Trophoblast cell (in vitro differentiated cells and primary cell): ENCODE data around the gene DLG2.

Source experiments
- DNase-seq, 2 donors: peaks; one replicate each; pipeline ENCODE4 v3.0.0-alpha.2; 2016
- H2AFZ ChIP-seq: 2 replicates; pipeline ENCODE4 v1.6.1; 2013; ENCODE audit warnings: low read length, moderate library complexity, mild to moderate bottlenecking; ENCODE audit not compliant: insufficient read depth, poor library complexity
- H2AK5ac ChIP-seq: 2 replicates; pipeline ENCODE4 v1.6.1; 2013; ENCODE audit warnings: mild to moderate bottlenecking, low read length
- H2BK120ac ChIP-seq: 2 replicates; pipeline ENCODE4 v1.6.1; 2013; ENCODE audit warnings: low read length, mild to moderate bottlenecking, moderate library complexity; ENCODE audit not compliant: insufficient read depth, poor library complexity
- H2BK12ac ChIP-seq: 2 replicates; pipeline ENCODE4 v1.6.1; 2013; ENCODE audit warnings: mild to moderate bottlenecking, low read length, moderate library complexity
- H2BK5ac ChIP-seq: 2 replicates; pipeline ENCODE4 v1.6.1; 2013; ENCODE audit warnings: low read length, low read depth, moderate library complexity, mild to moderate bottlenecking; ENCODE audit not compliant: poor library complexity
- H3K14ac ChIP-seq: 2 replicates; pipeline ENCODE4 v1.6.1; 2013; ENCODE audit warnings: mild to moderate bottlenecking, low read length
- H3K18ac ChIP-seq: 2 replicates; pipeline ENCODE4 v1.6.1; 2013; ENCODE audit warnings: mild to moderate bottlenecking, low read length
- H3K23ac ChIP-seq: 2 replicates; pipeline ENCODE4 v1.6.1; 2013; ENCODE audit warnings: low read length
- H3K27ac ChIP-seq: 2 replicates; pipeline ENCODE4 v1.5.1; 2013; ENCODE audit warnings: low read depth, mild to moderate bottlenecking, inconsistent platforms, low read length, moderate library complexity
- H3K27me3 ChIP-seq: 2 replicates; pipeline ENCODE4 v1.6.1; 2013; ENCODE audit warnings: inconsistent platforms, mild to moderate bottlenecking, low read length, moderate library complexity; ENCODE audit not compliant: insufficient read depth
- H3K36me3 ChIP-seq, 2 experiments: 1 replicate in 1 of 2; 2 replicates in 1 of 2; pipeline ENCODE4 v1.6.1; 2013; ENCODE audit warnings: low read length in 2 of 2, mild to moderate bottlenecking in 2 of 2, moderate library complexity in 1 of 2; ENCODE audit not compliant: insufficient read depth in 2 of 2, control insufficient read depth in 1 of 2
- H3K4ac ChIP-seq: 2 replicates; pipeline ENCODE4 v1.6.1; 2013; ENCODE audit warnings: low read depth, mild to moderate bottlenecking, low read length, moderate library complexity
- H3K4me1 ChIP-seq, 2 experiments: 1 replicate in 1 of 2; 2 replicates in 1 of 2; pipeline ENCODE4 v1.6.1; 2013; ENCODE audit warnings: low read length in 2 of 2, mild to moderate bottlenecking in 2 of 2, moderate library complexity in 1 of 2; ENCODE audit not compliant: insufficient read depth in 2 of 2, control insufficient read depth in 1 of 2
- H3K4me2 ChIP-seq: 2 replicates; pipeline ENCODE4 v1.6.1; 2013; ENCODE audit warnings: inconsistent platforms, mild to moderate bottlenecking, low read length, moderate library complexity
- H3K4me3 ChIP-seq: 2 replicates; pipeline ENCODE4 v1.5.1; 2013; ENCODE audit warnings: mild to moderate bottlenecking, low read depth, low read length, inconsistent platforms
- H3K79me1 ChIP-seq: one replicate; pipeline ENCODE4 v1.6.1; 2013; ENCODE audit warnings: low read length
- H3K79me2 ChIP-seq: 2 replicates; pipeline ENCODE4 v1.6.1; 2013; ENCODE audit warnings: low read length, mild to moderate bottlenecking; ENCODE audit not compliant: control insufficient read depth, insufficient read depth, poor library complexity
- H3K9ac ChIP-seq: 2 replicates; pipeline ENCODE4 v1.6.1; 2013; ENCODE audit warnings: mild to moderate bottlenecking, low read length
- H3K9me3 ChIP-seq: 2 replicates; pipeline ENCODE4 v1.6.1; 2013; ENCODE audit warnings: low read depth, mild to moderate bottlenecking, control low read depth, inconsistent platforms, low read length; ENCODE audit not compliant: insufficient read depth
- H4K12ac ChIP-seq: 2 replicates; pipeline ENCODE4 v1.6.1; 2013; ENCODE audit warnings: low read depth, mild to moderate bottlenecking, low read length, moderate library complexity
- H4K8ac ChIP-seq: 2 replicates; pipeline ENCODE4 v1.6.1; 2013; ENCODE audit warnings: low read depth, mild to moderate bottlenecking, low read length, moderate library complexity
- H4K91ac ChIP-seq: one replicate; pipeline ENCODE4 v1.6.1; 2013; ENCODE audit warnings: low read depth, mild to moderate bottlenecking, low read length, moderate library complexity
- WGBS: extraction: QIAGEN DNeasy Blood & Tissue Kit; methylation state at CpG from one replicate; pipeline ENCODE4 v1.1.7; 2013; ENCODE audit warnings: missing lambda C conversion rate; ENCODE audit not compliant: insufficient read length, insufficient coverage; ENCODE audit errors: extremely low coverage; 5-methylcytosine and 5-hydroxymethylcytosine counted together

Gene DLG2

GRCh38 chr11:83711106-83711527 lies 1916.0 kb downstream of the DLG2 start:
- no peak overlapping the region for H4K8ac ChIP-seq
- H3K79me1 ChIP-seq: no peaks in the 10 kb centered on the region
- H3K23ac ChIP-seq: no peak overlapping the region
- no peaks in the 10 kb centered on the region for H3K79me2 ChIP-seq
- no peak overlapping the region for H2BK12ac ChIP-seq
- H3K4ac ChIP-seq: no peak overlapping the region
- H3K4me2 ChIP-seq: no peak overlapping the region
- H3K9ac ChIP-seq: no peak overlapping the region
- no peak overlapping the region for H2AK5ac ChIP-seq
- H2BK5ac ChIP-seq: no peak overlapping the region
- WGBS: no CpG with 5 or more reads among the region's 5 CpGs
- H3K9me3 ChIP-seq: no peaks in the 10 kb centered on the region
- peaks cover 0 to 2% of the 10 kb centered on the region in 2 experiments for H3K4me1 ChIP-seq
- no peaks in the 10 kb centered on the region for H3K27me3 ChIP-seq
- no peak overlapping the region for H4K12ac ChIP-seq
- no peak overlapping the region for H2AFZ ChIP-seq
- no peak overlapping the region for H3K27ac ChIP-seq
- H3K36me3 ChIP-seq: no peaks in the 10 kb centered on the region
- H3K4me3 ChIP-seq: no peak overlapping the region
- H3K14ac ChIP-seq: no peak overlapping the region
- no peak overlapping the region for H4K91ac ChIP-seq
- H2BK120ac ChIP-seq: no peak overlapping the region
- DNase-seq: peak in 1 of 2 donors; percentile 7
- H3K18ac ChIP-seq: no peak overlapping the region

- Histone ChIP-seq H2BK120ac (no peak overlapping the region), H3K4me2 (no peak overlapping the region), H3K79me1 (no peaks in the 10 kb centered on the region), H3K79me2 (no peaks in the 10 kb centered on the region), H4K91ac (no peak overlapping the region), H3K14ac (no peak overlapping the region), H3K18ac (no peak overlapping the region), H3K9me3 (no peaks in the 10 kb centered on the region), H2AFZ (no peak overlapping the region), H3K9ac (no peak overlapping the region), H4K8ac (no peak overlapping the region), H2AK5ac (no peak overlapping the region), H3K4ac (no peak overlapping the region), H2BK12ac (no peak overlapping the region), H2BK5ac (no peak overlapping the region), H3K27ac (no peak overlapping the region), H3K4me3 (no peak overlapping the region), H3K23ac (no peak overlapping the region), H4K12ac (no peak overlapping the region), H3K4me1 (peaks cover 0 to 2% of the 10 kb centered on the region in 2 experiments), H3K36me3 (no peaks in the 10 kb centered on the region), H3K27me3 (no peaks in the 10 kb centered on the region)
- no peak for DNase-seq
Observed at GRCh38 chr11:83709434-83709833, 1917.7 kb downstream of the DLG2 start.

GRCh38 chr11:83706566-83706965 lies 1920.6 kb downstream of the DLG2 start:
- Histone ChIP-seq H3K79me1 (no peaks in the 10 kb centered on the region), H3K18ac (no peak overlapping the region), H3K36me3 (no peaks in the 10 kb centered on the region), H3K27me3 (no peaks in the 10 kb centered on the region), H3K23ac (no peak overlapping the region), H3K14ac (no peak overlapping the region), H3K4me3 (no peak overlapping the region), H3K79me2 (no peaks in the 10 kb centered on the region), H3K4me1 (peaks cover 0 to 2% of the 10 kb centered on the region in 2 experiments), H3K4ac (no peak overlapping the region), H3K4me2 (no peak overlapping the region), H4K8ac (no peak overlapping the region), H2AFZ (no peak overlapping the region), H2BK5ac (no peak overlapping the region), H3K9me3 (no peaks in the 10 kb centered on the region), H2AK5ac (no peak overlapping the region), H2BK120ac (no peak overlapping the region), H3K9ac (no peak overlapping the region), H4K91ac (no peak overlapping the region), H4K12ac (no peak overlapping the region), H3K27ac (no peak overlapping the region), H2BK12ac (no peak overlapping the region)
- no CpG with 5 or more reads among the region's 6 CpGs for WGBS
- DNase-seq: peak in 1 of 2 donors; percentile 6

DNA sequence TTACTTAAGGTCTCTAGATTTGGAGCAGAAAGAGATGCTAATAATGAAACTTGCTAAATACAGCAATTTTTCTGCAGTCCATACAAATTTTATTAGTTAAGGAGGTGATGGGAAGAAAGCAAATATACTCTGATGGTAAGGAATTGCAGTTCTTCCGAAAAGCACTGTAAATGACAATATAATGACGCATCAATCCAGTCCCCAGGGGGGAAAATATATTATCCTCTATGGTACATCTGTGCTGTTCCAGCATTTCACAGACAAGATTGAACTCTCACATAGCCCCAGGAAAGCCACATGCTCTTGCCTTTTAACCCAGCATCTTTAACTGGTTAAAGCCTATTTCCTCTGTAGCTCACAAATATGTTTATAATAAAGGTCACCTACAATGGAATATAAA lies 1924.3 kb downstream of the DLG2 start:
- H3K18ac ChIP-seq: no peak overlapping the region
- no peak overlapping the region for H2BK5ac ChIP-seq
- H4K8ac ChIP-seq: no peak overlapping the region
- no peak overlapping the region for H2AFZ ChIP-seq
- H3K27ac ChIP-seq: no peak overlapping the region
- no peak overlapping the region for H3K23ac ChIP-seq
- no peaks in the 10 kb centered on the region for H3K9me3 ChIP-seq
- H3K4me1 ChIP-seq: peaks cover 0 to 2% of the 10 kb centered on the region in 2 experiments
- no peak for DNase-seq
- no peak overlapping the region for H4K12ac ChIP-seq
- H4K91ac ChIP-seq: no peak overlapping the region
- no peak overlapping the region for H3K4ac ChIP-seq
- no peak overlapping the region for H3K4me2 ChIP-seq
- H3K27me3 ChIP-seq: no peaks in the 10 kb centered on the region
- no peak overlapping the region for H3K14ac ChIP-seq
- no peak overlapping the region for H3K9ac ChIP-seq
- H3K79me1 ChIP-seq: no peaks in the 10 kb centered on the region
- no peak overlapping the region for H2AK5ac ChIP-seq
- no peaks in the 10 kb centered on the region for H3K36me3 ChIP-seq
- H3K4me3 ChIP-seq: no peak overlapping the region
- H2BK12ac ChIP-seq: no peak overlapping the region
- no peaks in the 10 kb centered on the region for H3K79me2 ChIP-seq
- WGBS: no CpG with 5 or more reads among the region's 2 CpGs
- no peak overlapping the region for H2BK120ac ChIP-seq
